Measurements from ENCODE around the gene MARVELD2.
"Not testable (repeated sequence)": the region's sequence is repeated elsewhere in the genome, so short reads cannot be mapped to it uniquely, and the experiment has no call there.

Gene MARVELD2

DNA sequence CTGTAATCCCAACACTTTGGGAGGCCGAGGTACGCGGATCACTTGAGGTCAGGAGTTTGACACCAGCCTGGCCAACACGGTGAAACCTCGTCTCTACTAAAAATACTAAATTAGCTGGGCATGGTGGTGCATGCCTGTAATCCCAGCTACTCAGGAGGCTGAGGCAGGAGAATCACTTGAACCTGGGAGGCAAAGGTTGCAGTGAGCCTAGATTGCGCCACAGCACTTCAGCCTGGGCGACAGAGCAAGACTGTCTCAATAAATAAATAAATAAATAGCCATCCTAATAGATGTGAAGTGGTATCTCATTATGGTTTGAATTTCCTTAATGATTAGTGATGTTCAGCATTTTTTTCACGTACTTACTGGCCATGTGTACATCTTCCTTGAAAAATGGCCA lies 35.6 kb downstream of the MARVELD2 start:
- FAIRE-seq, result not testable (repeated sequence)

DNA sequence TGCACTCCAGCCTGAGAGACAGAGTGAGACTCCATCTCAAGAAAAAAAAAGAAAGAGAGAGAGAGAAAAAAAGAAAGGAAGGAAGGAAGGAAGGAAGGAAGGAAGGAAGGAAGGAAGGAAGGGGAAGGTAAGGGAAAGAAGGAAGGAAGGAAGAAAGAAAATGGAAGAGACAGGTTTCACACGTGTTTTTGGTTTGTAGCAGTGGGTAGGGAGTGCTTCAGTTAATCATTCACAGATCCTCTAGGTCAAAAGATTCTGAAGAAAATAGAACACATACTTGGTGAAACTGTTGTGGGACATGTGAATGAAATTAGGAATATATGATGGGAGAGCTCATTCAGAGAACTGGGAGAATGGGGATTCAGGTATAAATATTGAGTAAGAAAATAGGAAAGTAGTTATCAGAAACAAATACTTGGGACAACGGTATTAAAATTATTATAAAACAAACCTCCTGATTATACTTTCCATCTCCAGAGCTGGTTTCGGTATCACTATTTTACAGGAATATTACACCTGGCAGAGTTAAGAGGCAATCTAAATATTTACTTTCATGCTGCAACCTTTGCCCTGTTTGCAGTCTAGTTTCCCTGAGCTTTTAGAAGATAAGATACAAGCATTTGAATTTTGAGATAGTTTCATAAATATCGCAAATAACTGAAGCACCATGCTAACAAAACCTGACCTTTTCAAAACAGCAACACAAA lies 37.2 kb downstream of the MARVELD2 start:
- no peak for FAIRE-seq

DNA sequence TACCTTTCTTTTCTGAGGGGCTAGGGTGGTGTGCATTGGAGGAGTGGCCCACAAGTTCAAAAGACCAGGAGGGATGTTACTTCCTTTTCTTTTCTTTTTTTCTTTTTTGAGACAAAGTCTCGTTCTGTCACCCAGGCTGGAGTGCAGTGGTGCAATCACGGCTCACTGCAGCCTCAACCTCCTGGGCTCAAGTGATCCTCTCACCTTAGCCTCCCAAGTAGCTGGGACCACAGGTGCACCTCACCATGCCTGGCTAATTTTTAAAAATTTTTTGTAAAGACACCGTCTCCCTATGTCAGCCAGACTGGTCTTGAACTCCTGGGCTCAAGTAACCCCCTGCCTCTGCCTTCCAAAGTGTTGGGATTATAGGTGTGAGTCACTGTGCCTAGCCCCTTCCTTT lies 38.6 kb downstream of the MARVELD2 start:
- not testable (repeated sequence) for FAIRE-seq

DNA sequence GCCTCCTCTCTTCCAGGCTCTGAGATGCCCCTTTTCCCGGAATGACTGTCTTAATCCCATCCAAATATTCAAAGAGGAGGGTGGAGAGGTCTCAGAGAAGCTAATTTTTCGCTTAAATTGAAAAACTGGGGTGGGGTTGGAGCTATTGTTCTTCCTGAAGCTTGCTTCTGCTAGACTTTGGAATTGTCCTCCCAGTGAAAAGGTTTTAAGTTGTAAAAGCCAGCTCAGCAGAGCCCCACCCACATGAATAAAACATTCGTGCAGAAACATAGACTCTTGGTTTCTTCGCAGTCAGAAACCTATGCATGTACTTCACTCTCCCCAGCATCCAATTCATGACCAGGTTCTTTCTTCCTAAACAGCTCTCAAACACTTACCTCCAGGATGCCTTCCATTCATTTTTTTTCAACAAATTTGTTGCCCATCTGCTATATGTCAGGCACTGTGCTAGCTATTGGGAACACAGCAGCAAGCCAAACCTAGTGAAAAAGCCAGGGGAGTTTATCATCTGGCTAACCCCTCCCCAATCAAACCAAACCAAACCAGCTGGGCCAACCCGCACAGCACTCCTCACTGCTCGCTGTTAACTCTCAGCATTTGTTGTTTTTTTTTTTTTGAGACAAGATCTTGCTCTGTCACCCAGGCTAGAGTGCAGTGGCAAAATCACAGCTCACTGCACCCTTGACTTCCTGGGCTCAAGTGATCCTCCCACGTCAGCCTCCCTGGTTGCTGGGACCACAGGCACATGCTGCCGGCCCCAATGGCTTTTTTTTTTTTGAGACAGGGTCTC lies 39.7 kb downstream of the MARVELD2 start:
- no peak for FAIRE-seq

DNA sequence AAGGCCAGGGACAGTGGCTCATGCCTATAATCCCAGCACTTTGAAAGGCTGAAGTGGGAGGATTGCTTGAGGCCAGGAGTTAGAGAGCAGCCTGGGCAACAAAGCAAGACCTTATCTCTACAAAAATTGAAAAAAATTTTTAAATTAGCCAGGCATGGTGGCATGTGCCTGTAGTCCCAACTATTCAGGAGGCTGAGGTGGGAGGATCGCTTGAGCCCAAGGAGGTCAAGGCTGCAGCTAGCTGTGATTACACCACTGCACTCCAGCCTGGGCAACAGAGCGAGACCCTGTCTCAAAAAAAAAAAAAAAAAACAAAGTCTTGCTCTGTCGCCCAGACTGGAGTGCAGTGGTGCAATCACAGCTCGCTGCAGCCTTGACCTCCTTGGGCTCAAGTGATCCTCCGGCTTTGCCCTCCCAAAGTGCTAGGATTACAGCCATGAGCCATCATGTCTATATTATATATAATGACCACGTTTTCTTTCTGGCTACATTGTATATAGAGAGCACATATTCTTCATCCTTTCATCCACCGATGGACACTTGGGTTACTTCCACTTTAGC lies 40.6 kb downstream of the MARVELD2 start:
- FAIRE-seq, result not testable (repeated sequence)

DNA sequence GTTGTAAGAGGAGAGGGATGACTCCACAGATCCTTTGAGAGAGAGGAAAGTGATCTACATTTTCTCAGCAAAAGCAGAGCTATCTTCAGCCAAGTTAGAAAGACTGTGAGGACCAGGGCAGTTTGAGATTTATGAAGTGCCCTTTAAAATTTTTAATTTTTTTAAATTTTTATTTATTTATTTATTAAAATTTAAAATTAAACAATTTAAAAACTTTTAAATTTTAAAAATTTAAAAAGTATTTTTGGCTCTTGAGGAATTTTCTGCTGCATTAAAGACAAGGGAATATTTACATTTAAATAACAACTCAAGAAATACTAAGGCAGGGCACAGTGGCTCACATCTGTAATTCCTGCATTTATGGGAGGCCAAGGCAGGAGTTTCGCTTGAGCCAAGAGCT lies 47.3 kb downstream of the MARVELD2 start:
- FAIRE-seq, result no peak

DNA sequence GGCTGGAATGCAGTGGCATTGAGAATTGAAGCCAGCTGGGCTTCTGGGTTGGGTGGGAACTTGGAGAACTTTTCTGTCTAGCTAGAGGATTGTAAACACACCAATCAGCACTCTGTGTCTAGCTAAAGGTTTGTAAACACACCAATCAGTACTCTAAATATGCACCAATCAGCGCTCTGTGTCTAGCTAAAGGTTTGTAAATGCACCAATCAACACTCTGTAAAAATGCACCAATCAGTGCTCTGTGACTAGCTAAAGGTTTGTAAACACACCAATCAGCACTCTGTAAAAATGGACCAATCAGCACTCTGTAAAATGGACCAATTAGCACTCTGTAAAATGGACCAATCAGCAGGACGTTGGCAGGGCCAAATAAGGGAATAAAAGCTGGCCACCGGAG lies 51.5 kb downstream of the MARVELD2 start:
- not testable (repeated sequence) for FAIRE-seq

DNA sequence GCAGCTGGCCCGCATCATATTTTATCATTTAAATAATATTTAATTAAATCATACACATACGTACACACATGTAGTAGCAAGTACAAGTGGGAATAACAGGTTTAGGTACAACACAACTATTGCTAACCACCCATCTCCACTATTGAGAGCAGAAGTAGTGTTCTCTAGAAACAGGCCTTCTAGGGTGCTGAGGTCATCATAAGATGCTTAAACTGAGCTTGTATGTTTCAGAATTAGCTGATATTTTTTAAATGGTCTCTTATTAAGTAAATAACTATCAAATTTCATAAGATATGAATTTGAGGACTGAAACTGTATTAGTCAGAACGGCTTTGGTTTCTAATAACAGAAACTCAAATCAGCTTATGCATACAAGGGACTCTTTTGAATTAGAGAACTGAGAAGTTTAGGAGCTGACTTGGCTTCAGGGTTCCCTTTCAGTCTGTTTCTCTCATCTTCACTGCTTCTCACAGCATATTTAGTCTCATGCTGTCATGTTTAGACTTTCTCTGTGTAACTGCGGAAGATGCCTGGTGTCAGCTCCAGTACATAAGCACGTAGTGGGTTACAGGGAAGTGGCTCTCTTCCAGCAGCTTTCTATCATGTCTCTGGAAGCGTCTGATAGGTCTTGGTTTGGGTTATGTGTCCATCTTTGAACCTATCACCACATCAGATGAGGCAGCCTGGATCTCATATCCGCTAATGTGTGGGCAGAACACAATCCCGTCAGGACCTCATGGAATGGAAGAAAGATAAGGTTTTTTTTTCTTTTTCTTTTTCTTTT lies 52.7 kb downstream of the MARVELD2 start:
- FAIRE-seq, result no peak

DNA sequence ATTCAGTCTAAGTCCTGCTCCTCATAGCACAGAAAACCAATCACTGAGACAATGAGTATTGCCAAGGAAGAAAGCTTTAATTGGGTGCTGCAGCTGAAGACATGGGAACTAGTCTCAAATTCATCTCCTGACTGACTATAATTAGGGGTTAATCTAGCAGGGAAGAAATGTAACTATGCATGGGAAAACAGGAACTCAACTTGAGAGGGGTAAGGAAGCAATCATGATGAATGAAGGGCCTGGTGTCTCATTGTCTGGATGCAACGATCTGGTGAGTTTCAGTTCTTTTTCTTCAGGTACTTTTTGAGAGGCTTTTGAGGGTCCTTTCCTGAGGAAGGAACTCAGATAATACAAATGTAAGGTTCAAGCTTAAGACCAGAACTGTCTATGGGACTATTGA lies 53.7 kb downstream of the MARVELD2 start:
- no peak for FAIRE-seq

DNA sequence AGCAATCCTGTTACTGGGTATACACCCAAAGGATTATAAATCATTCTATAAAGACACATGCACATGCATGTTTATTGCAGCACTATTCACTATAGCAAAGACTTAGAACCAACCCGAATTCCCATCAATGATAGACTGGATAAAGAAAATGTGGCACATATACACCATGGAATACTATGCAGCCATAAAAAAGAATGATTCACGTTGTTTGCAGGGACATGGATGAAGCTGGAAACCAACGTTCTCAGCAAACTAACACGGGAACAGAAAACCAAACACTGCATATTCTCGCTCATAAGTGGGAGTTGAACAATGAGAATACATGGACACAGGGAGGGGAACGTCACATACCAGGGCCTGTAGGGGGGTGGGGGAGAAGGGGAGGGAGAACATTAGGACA lies 56.6 kb downstream of the MARVELD2 start:
- FAIRE-seq, result not testable (repeated sequence)

DNA sequence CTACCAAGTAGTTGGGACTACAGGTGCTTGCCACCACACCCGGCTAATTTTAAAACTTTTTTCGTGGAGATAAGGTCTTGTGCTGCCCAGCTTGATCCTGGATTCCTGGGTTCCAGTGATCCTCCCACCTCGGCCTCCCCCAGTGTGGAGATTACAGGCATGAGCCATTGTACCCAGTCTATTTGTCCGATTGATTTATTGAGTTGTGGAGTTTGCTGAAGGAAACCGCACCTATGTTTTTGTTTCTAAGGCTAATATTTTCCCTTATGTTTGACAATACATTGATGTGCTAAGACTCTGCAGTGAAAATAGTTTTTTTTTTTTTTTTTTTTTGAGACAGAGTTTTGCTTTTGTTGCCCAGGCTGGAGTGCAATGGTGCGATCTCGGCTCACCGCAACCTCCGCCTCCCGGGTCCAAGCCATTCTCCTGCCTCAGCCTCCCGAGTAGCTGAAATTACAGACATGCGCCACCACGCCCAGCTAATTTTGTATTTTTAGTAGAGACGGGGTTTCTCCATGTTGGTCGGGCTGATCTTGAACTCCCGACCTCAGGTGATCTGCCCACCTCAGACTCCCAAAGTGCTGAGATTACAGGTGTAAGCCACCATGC lies 57.7 kb downstream of the MARVELD2 start:
- not testable (repeated sequence) for FAIRE-seq

DNA sequence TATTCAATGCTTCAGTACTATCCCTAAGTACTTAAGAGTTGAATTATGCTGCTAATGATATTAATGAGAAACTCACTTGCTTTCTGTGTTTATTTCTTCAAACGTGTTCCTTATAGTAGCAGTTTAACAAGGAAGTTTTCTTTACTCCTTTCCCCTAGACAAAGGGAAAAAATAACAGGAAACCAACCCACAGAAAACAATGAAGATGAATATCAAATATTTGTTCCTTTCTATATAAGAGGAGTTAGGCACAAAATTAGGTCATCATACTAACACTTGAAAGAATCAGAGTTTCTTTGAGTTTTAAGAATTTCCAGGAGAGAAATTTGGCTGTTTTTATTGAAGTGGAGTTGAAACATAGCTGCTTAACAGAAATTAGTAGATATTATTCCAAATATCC lies 62.3 kb downstream of the MARVELD2 start:
- FAIRE-seq, result no peak

DNA sequence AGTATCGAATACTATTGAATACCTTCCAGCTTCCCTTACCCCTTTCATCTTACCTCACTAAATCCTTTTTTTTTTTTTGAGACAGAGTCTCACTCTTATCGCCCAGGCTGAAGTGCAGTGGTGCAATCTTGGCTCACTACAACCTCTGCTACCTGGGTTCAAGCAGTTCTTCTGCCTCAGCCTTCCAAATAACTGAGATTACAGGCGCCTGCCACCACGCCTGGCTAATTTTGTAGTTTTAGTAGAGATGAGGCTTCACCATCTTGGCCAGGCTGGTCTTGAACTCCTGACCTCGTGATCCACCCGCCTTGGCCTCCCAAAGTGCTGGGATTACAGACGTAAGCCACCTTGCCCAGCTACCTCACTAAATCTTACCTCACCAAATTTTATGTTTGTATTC lies 63.4 kb downstream of the MARVELD2 start:
- FAIRE-seq, result not testable (repeated sequence)

DNA sequence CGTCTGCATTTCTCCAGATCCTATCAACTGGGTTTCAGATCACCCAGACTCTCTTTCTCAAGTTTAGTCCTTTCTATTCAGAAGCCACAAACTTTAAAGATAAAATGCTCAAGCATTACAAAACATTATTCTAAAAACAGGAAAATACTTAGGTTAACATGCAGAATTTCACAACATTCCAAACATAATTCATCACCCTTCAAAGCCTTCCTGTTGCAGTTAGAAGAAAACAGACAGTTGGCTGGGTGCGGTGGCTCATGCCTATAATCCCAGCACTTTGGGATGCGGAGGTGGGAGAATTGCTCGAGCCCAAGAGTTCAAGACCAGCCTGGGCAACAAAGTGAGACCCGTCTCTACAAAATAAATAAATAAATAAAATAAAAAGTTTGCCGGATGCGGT lies 70.0 kb downstream of the MARVELD2 start:
- FAIRE-seq, result no peak

DNA sequence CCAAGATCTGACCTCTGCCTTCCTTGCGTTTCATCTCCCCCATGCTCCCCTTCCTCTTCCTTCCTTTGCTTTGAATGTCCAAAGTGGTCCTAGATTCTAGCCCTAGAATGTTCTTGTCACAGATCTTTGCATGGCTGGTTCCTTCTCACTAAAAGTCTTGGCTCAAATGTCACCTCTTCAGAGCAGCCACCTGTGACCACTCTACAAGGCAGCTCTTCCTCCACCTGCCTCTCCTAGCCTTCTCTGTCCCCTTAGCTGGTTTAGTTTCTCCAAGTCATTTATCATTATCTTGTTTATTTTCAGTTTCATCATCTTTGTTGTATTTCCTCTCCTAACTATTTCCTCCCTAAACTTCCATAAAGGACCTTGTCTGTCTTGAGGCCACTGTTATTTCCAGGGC lies 70.6 kb downstream of the MARVELD2 start:
- FAIRE-seq, result no peak

DNA sequence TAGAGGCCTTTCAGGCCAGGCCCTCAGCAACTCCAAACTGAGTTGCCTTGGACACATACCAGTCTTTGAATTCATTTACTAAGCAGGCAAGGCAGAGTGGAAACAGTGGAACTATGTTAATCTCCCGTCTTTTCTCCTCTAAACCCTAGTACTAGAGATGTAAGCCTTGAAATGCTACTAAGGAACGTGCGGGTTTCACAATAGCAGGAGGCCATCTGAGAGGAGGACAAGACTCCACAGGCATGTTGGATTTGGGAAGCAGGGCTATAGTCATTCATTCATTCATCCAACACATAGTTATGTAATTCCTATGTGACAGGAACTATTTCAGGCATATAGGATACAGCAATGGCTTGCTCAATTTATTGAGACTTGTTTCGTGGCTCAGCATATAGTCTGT lies 74.3 kb downstream of the MARVELD2 start:
- no peak for FAIRE-seq

DNA sequence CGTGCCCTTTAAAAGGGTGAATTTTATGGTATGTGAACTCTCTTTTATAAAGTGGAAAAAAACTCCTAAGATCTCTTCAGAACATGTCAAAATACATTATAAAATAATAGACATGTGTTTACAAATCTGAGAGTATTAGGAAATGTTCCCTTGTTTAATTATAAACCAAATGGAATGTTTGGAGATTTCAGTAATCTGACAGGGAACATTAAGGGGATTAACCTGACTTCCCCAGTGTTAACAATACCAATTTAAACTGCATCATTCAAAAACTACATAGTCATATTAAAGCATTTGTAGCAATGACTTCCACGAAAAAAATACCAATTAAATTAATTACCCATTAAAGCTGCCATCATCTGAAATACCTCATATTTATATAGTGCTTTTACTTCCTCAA lies 76.1 kb downstream of the MARVELD2 start:
- FAIRE-seq, result no peak

DNA sequence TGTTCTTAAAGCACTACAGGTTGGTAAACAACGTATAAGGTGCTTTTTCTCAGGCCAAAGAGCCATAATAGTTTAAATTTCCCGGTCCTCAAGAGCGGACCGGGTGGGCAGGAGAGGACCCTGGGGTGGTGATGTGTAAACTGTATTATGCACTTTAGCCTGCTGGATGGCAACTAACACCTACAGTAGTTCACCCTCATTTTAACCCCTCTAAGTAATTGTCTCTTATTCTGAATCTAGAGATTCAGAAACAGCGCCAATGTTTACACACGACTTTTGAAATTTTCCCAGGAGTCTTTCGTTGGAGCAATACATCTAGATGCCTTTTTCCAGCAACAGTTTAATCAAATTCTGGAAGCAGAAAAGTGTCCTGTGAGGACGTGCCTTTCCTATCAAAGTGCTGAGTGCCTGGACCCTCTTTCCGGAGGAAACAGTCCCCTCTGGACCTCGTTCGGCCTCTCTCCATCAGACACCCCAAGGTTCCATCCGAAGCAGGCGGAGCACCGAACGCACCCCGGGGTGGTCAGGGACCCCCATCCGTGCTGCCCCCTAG lies 77.0 kb downstream of the MARVELD2 start:
- no peak for FAIRE-seq

DNA sequence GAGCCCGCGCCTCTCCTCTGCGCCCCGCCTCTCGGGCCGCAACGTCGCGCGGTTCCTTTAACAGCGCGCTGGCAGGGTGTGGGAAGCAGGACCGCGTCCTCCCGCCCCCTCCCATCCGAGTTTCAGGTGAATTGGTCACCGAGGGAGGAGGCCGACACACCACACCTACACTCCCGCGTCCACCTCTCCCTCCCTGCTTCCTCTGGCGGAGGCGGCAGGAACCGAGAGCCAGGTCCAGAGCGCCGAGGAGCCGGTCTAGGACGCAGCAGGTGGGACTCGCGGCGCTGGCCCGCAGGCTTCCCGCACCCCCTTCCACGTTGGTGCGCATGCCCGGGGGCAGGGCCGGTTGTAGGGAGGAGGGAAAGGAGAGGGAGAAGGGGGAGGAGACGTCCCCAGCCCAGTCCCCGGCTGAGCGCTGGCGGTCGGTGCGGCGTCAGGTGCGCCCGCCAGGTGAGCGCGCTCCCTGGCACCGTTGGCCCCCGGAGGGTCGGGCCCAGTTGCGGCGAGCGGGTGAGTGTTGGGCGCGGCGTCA lies 77.5 kb downstream of the MARVELD2 start, which contains the start of gene OCLN:
OCLN (plus strand) TSS at position 400 of the 532 bp plus-strand sequence. CDS start 11,455 bp downstream, outside the sequence.
- FAIRE-seq, result no peak

DNA sequence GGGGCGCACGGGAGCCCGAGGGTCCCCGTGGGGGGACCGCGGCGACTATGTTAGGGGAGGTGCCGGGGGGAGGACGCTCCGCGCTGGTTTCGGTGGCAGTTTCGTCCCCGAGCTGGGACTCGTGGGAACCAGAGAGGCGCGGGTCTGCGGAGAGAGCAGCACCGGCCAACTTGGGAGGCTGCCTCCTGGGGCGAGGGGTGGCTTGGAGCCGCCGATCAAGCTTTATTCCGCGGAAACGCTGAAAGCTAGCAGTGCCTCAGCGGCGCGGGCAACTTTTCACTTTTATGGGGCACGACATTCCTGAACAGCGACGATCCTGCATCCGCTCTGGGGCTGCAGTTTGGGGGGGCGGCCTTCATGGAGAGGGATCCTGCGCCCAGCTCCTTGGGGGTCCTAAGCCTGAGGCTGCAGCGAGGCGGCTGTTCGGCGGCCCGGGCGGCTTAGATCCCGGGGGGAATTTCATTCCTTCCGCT lies 78.0 kb downstream of the MARVELD2 start:
- FAIRE-seq, result no peak

DNA sequence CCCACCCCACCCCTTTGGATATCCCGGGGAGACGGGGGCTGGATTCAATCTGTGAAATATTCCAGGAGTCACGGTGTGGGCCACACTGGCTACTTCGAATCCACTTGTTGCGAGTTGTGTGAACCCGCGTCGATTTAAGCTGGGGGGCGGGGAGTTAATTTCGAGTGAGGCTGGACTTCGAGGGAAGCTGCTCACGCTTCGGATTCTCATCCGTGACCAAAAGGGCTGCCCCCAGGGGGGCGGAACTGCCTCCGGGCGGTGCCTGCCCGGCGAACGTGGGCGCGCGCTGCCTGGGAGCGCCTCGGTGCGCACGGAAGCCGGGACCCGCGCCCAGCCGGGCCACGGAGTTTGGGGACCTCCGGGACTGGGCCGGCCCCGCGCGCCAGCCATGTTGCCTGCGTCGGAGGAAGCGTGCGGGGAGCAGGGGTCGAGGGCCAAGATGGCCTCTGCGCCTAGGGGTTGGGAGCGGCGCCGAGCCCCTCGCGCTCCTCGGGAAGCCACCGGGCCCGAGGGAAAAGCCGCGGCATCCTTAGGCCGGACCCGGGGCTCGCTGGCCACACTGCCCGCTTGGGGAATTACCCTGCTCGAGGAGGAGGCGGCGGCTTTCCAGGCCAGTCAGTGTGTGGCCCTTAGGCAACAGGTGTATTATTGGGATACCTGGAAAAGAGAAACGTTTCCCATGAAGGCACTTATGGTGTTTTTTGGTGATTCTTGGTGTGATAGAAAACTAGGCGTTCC lies 78.6 kb downstream of the MARVELD2 start:
- FAIRE-seq, result no peak

Data from G401.6 (cell line).